ENCODE data around the gene MGAT5.

Gene MGAT5

GRCh38 chr2:134425724-134426496 is 172.0 kb downstream of the MGAT5 start:
- DNase-seq (ENCODE audit: low read depth): no peak

GRCh38 chr2:134426721-134427120 is 172.8 kb downstream of the MGAT5 start:
- DNase-seq (ENCODE audit: low read depth): no peak

GRCh38 chr2:134429886-134430285 is 176.0 kb downstream of the MGAT5 start:
- DNase-seq (ENCODE audit: low read depth): no peak

- no peak for DNase-seq (ENCODE audit: low read depth)
Observed at GRCh38 chr2:134431838-134432434, 178.1 kb downstream of the MGAT5 start.

GRCh38 chr2:134432435-134432883 is 178.6 kb downstream of the MGAT5 start:
- DNase-seq (ENCODE audit: low read depth): no peak

GRCh38 chr2:134433469-134433868 is 179.6 kb downstream of the MGAT5 start:
- no peak for DNase-seq (ENCODE audit: low read depth)

GRCh38 chr2:134433979-134434378 is 180.1 kb downstream of the MGAT5 start:
- DNase-seq (ENCODE audit: low read depth): no peak

GRCh38 chr2:134435505-134435904 is 181.6 kb downstream of the MGAT5 start:
- DNase-seq (ENCODE audit: low read depth): no peak

GRCh38 chr2:134435936-134436335 is 182.1 kb downstream of the MGAT5 start:
- DNase-seq (ENCODE audit: low read depth): no peak

- no peak for DNase-seq (ENCODE audit: low read depth)
Observed at GRCh38 chr2:134436706-134437105, 182.8 kb downstream of the MGAT5 start.

- no peak for DNase-seq (ENCODE audit: low read depth)
Observed at GRCh38 chr2:134438371-134438770, 184.5 kb downstream of the MGAT5 start.

GRCh38 chr2:134440336-134440909 is 186.6 kb downstream of the MGAT5 start:
- DNase-seq (ENCODE audit: low read depth): no peak

GRCh38 chr2:134441153-134441863 is 187.4 kb downstream of the MGAT5 start:
- no peak for DNase-seq (ENCODE audit: low read depth)

- no peak for DNase-seq (ENCODE audit: low read depth)
Observed at GRCh38 chr2:134443814-134444480, 190.1 kb downstream of the MGAT5 start.

GRCh38 chr2:134445116-134445515 is 191.2 kb downstream of the MGAT5 start:
- DNase-seq (ENCODE audit: low read depth): no peak

- DNase-seq (ENCODE audit: low read depth): no peak
Observed at GRCh38 chr2:134445985-134446382, 192.1 kb downstream of the MGAT5 start.

GRCh38 chr2:134446383-134447017 is 192.6 kb downstream of the MGAT5 start:
- DNase-seq (ENCODE audit: low read depth): no peak

GRCh38 chr2:134447669-134448068 is 193.8 kb downstream of the MGAT5 start:
- DNase-seq (ENCODE audit: low read depth): no peak

GRCh38 chr2:134448650-134449049 is 194.8 kb downstream of the MGAT5 start:
- no peak for DNase-seq (ENCODE audit: low read depth)

GRCh38 chr2:134449157-134449556 is 195.3 kb downstream of the MGAT5 start:
- DNase-seq (ENCODE audit: low read depth): no peak

- no peak for DNase-seq (ENCODE audit: low read depth)
Observed at GRCh38 chr2:134449751-134450513, 196.1 kb downstream of the MGAT5 start.
